ENCODE measurements around the gene MLLT1. TPM values are rescaled to one million over a fixed set of nuclear protein-coding genes. Genes with fewer than 3 reads are reported as not detected.

Gene MLLT1
- total RNA-seq, 1 donor from 2014 or later, result 65.8 TPM

GRCh38 chr19:6187374-6187773 lies 92.4 kb downstream of the MLLT1 start:
- Mint-ChIP-seq H3K27me3 (ENCODE audit: unreplicated experiment) (peaks cover 4% of the 10 kb centered on the region), H3K36me3 (ENCODE audit: unreplicated experiment) (peaks cover 11% of the 10 kb centered on the region), H3K27ac (ENCODE audit: unreplicated experiment) (no peak overlapping the region), H3K4me3 (ENCODE audit: unreplicated experiment) (no peak overlapping the region), H3K4me1 (ENCODE audit: unreplicated experiment) (no peaks in the 10 kb centered on the region), H3K9me3 (ENCODE audit: unreplicated experiment) (peaks cover 30% of the 10 kb centered on the region)
- no peak for TF ChIP-seq CTCF (IDR thresholded peaks at IDR 0.05)
- DNase-seq (ENCODE audit: extremely low spot score, unreplicated experiment), result no peak

GRCh38 chr19:6185835-6186834 lies 93.6 kb downstream of the MLLT1 start:
- no peak for TF ChIP-seq CTCF (IDR thresholded peaks at IDR 0.05)
- no peak overlapping the region for H3K4me3 Mint-ChIP-seq (ENCODE audit: unreplicated experiment)

GRCh38 chr19:6185093-6185834 lies 94.5 kb downstream of the MLLT1 start:
- Mint-ChIP-seq H3K27ac (ENCODE audit: unreplicated experiment) (no peak overlapping the region), H3K4me3 (ENCODE audit: unreplicated experiment) (no peak overlapping the region), H3K36me3 (ENCODE audit: unreplicated experiment) (peaks cover 4% of the 10 kb centered on the region), H3K27me3 (ENCODE audit: unreplicated experiment) (peaks cover 9% of the 10 kb centered on the region), H3K9me3 (ENCODE audit: unreplicated experiment) (peaks cover 22% of the 10 kb centered on the region), H3K4me1 (ENCODE audit: unreplicated experiment) (no peaks in the 10 kb centered on the region)
- DNase-seq (ENCODE audit: extremely low spot score, unreplicated experiment), result no peak
- TF ChIP-seq CTCF (IDR thresholded peaks at IDR 0.05), result no peak

More at GRCh38 chr19:6185835-6186834, 93.6 kb downstream of the MLLT1 start:
- Mint-ChIP-seq H3K27ac (ENCODE audit: unreplicated experiment) (no peak overlapping the region), H3K4me1 (ENCODE audit: unreplicated experiment) (no peaks in the 10 kb centered on the region), H3K27me3 (ENCODE audit: unreplicated experiment) (peaks cover 7% of the 10 kb centered on the region), H3K36me3 (ENCODE audit: unreplicated experiment) (peaks cover 8% of the 10 kb centered on the region), H3K9me3 (ENCODE audit: unreplicated experiment) (peaks cover 25% of the 10 kb centered on the region)
- no peak for DNase-seq (ENCODE audit: extremely low spot score, unreplicated experiment)

DNA sequence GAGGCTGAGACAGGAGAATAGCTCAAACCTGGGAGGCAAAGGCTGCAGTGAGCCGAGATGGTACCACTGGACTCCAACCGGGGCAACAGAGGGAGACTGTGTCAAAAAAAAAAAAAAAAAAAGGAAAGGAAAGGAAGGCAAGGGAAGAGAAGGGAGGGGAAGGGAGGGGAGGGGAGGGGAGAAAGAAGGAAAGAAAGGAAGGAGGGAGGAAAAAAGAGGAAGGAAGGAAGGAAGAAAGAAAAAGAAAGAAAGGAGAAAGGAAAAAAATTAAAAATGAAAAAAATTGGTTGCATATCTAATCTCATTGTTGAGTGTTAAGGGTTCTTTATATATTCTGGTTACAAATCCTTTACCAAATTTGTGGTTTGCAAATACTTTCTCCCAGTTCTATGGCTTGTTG lies 98.7 kb downstream of the MLLT1 start:
- DNase-seq (ENCODE audit: extremely low spot score, unreplicated experiment), result no peak
- TF ChIP-seq CTCF (IDR thresholded peaks at IDR 0.05), result no peak
- H3K27ac Mint-ChIP-seq (ENCODE audit: unreplicated experiment), result no peak overlapping the region
- no peaks in the 10 kb centered on the region for H3K4me1 Mint-ChIP-seq (ENCODE audit: unreplicated experiment)
- H3K9me3 Mint-ChIP-seq (ENCODE audit: unreplicated experiment), result peaks cover 10% of the 10 kb centered on the region
- H3K36me3 Mint-ChIP-seq (ENCODE audit: unreplicated experiment), result no peaks in the 10 kb centered on the region
- peaks cover 20% of the 10 kb centered on the region for H3K27me3 Mint-ChIP-seq (ENCODE audit: unreplicated experiment)
- H3K4me3 Mint-ChIP-seq (ENCODE audit: unreplicated experiment), result no peak overlapping the region

DNA sequence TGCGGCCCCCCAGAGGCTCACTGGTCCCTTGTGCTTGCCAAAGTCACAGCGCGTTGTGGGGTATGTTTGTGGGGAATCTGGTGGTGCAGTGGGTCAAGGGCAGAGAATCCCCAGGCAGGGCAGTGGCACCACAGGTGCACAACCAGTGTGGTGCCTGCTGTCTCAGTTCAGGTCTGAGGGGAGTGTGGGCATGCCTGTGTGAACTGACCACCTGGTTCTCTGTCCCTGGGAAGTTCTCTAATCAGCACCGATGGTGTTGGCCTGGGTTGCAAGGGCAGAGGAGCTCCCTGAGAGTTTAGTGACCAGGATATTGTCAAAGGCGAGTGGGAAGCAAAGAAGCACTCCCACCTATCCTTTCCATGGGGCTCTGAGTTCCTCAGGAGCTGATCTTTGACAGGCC lies 106.6 kb downstream of the MLLT1 start:
- Mint-ChIP-seq H3K4me1 (ENCODE audit: unreplicated experiment) (no peaks in the 10 kb centered on the region), H3K4me3 (ENCODE audit: unreplicated experiment) (no peak overlapping the region), H3K36me3 (ENCODE audit: unreplicated experiment) (no peaks in the 10 kb centered on the region), H3K9me3 (ENCODE audit: unreplicated experiment) (peaks cover 28% of the 10 kb centered on the region), H3K27me3 (ENCODE audit: unreplicated experiment) (peaks cover 14% of the 10 kb centered on the region), H3K27ac (ENCODE audit: unreplicated experiment) (no peak overlapping the region)
- no peak for TF ChIP-seq CTCF (IDR thresholded peaks at IDR 0.05)
- no peak for DNase-seq (ENCODE audit: extremely low spot score, unreplicated experiment)

All from osteocyte (in vitro differentiated cells).